H9 (cell line): Measurements from ENCODE around the gene CTSA. TPM values are rescaled to one million over a fixed set of nuclear protein-coding genes. Genes with fewer than 3 reads are reported as not detected.

Experiments
- DNase-seq: peaks from one replicate; pipeline ENCODE4 v3.0.0-alpha.2; 2017
- H2AFZ ChIP-seq: one replicate; pipeline ENCODE4 v1.6.1; 2013; ENCODE audit warnings: mild to moderate bottlenecking, low read length, control low read depth, moderate library complexity
- H2AK5ac ChIP-seq: 2 replicates; pipeline ENCODE4 v1.6.1; 2013; ENCODE audit warnings: low read length, control low read depth, mixed read lengths; ENCODE audit not compliant: insufficient read length
- H2BK120ac ChIP-seq: one replicate; pipeline ENCODE4 v1.6.1; 2013; ENCODE audit warnings: low read depth, mild to moderate bottlenecking, low read length, control low read depth, inconsistent platforms; ENCODE audit not compliant: poor library complexity, severe bottlenecking
- H2BK12ac ChIP-seq: 2 replicates; pipeline ENCODE4 v1.6.1; 2013; ENCODE audit warnings: low read length, control low read depth, mixed read lengths, low read depth; ENCODE audit not compliant: insufficient read length
- H2BK15ac ChIP-seq: 2 replicates; pipeline ENCODE4 v1.6.1; 2013; ENCODE audit warnings: low read depth, low read length, control low read depth
- H2BK20ac ChIP-seq: one replicate; pipeline ENCODE4 v1.6.1; 2013; ENCODE audit warnings: low read depth, mild to moderate bottlenecking, low read length, control low read depth, inconsistent platforms; ENCODE audit not compliant: poor library complexity, severe bottlenecking
- H2BK5ac ChIP-seq: 2 replicates; pipeline ENCODE4 v1.6.1; 2013; ENCODE audit warnings: low read length, control low read depth, mixed read lengths; ENCODE audit not compliant: insufficient read length
- H3K14ac ChIP-seq: 2 replicates; pipeline ENCODE4 v1.6.1; 2013; ENCODE audit warnings: low read length, control low read depth; ENCODE audit not compliant: insufficient read depth
- H3K18ac ChIP-seq: 2 replicates; pipeline ENCODE4 v1.6.1; 2013; ENCODE audit warnings: low read depth, mild to moderate bottlenecking, mixed read lengths, low read length, control low read depth; ENCODE audit not compliant: insufficient read length
- H3K23ac ChIP-seq: 2 replicates; pipeline ENCODE4 v1.6.1; 2013; ENCODE audit warnings: low read length, control low read depth, mixed read lengths, low read depth; ENCODE audit not compliant: insufficient read length
- H3K23me2 ChIP-seq: 2 replicates; pipeline ENCODE4 v1.6.1; 2013; ENCODE audit warnings: low read depth, mild to moderate bottlenecking, mixed read lengths, low read length, control low read depth; ENCODE audit not compliant: insufficient read length, poor library complexity, severe bottlenecking
- H3K27ac ChIP-seq: 2 replicates; pipeline ENCODE4 v1.5.1; 2013; ENCODE audit warnings: low read length, control low read depth, mixed read lengths, low read depth; ENCODE audit not compliant: insufficient read length
- H3K27me3 ChIP-seq: 2 replicates; pipeline ENCODE4 v1.6.1; 2013; ENCODE audit warnings: low read length, control low read depth, inconsistent platforms; ENCODE audit not compliant: insufficient read depth
- H3K4ac ChIP-seq: 2 replicates; pipeline ENCODE4 v1.6.1; 2013; ENCODE audit warnings: low read depth, mild to moderate bottlenecking, control low read depth, inconsistent platforms, low read length, moderate library complexity
- H3K4me1 ChIP-seq: 2 replicates; pipeline ENCODE4 v1.6.1; 2013; ENCODE audit warnings: low read length, control low read depth, inconsistent platforms; ENCODE audit not compliant: insufficient read depth
- H3K4me2 ChIP-seq: 2 replicates; pipeline ENCODE4 v1.6.1; 2013; ENCODE audit warnings: low read length, control low read depth, mixed read lengths; ENCODE audit not compliant: insufficient read length, insufficient read depth
- H3K56ac ChIP-seq: 2 replicates; pipeline ENCODE4 v1.6.1; 2013; ENCODE audit warnings: low read depth, mild to moderate bottlenecking, mixed read lengths, low read length, control low read depth; ENCODE audit not compliant: insufficient read length
- H3K79me1 ChIP-seq: 2 replicates; pipeline ENCODE4 v1.6.1; 2013; ENCODE audit warnings: low read depth, mild to moderate bottlenecking, moderate library complexity, low read length, control low read depth, inconsistent platforms; ENCODE audit not compliant: insufficient read depth, poor library complexity, severe bottlenecking
- H3K79me2 ChIP-seq: 2 replicates; pipeline ENCODE4 v1.6.1; 2013; ENCODE audit warnings: low read length, control low read depth, inconsistent platforms; ENCODE audit not compliant: insufficient read depth
- H3K9ac ChIP-seq: 2 replicates; pipeline ENCODE4 v1.6.1; 2013; ENCODE audit warnings: low read length, control low read depth, mixed read lengths; ENCODE audit not compliant: insufficient read length; ENCODE audit errors: extremely low read depth
- H3K9me3 ChIP-seq: one replicate; pipeline ENCODE4 v1.6.1; 2013; ENCODE audit warnings: low read depth, low read length, inconsistent platforms; ENCODE audit not compliant: control insufficient read depth
- H3T11ph ChIP-seq: one replicate; pipeline ENCODE4 v1.6.1; 2013; ENCODE audit warnings: mild to moderate bottlenecking, low read length, control low read depth, inconsistent platforms
- H4K20me1 ChIP-seq: one replicate; pipeline ENCODE4 v1.6.1; 2013; ENCODE audit not compliant: control insufficient read depth, insufficient read length, insufficient read depth
- H4K5ac ChIP-seq: 2 replicates; pipeline ENCODE4 v1.6.1; 2013; ENCODE audit warnings: low read depth, mild to moderate bottlenecking, mixed read lengths, low read length, control low read depth; ENCODE audit not compliant: insufficient read length
- H4K8ac ChIP-seq: replicated peaks from 2 replicates; pipeline ENCODE4 v1.6.1; 2013; ENCODE audit warnings: low read length, control low read depth, mixed read lengths, low read depth; ENCODE audit not compliant: insufficient read length
- H4K91ac ChIP-seq: 2 replicates; pipeline ENCODE4 v1.6.1; 2013; ENCODE audit warnings: low read depth, mild to moderate bottlenecking, moderate library complexity, mixed read lengths, low read length, control low read depth; ENCODE audit not compliant: insufficient read length
- H3K27ac Mint-ChIP-seq, 3 experiments: 2 replicates in 2 of 3; 3 replicates in 1 of 3; pipeline ENCODE4 v1.8.0; 2020 to 2021; ENCODE audit warnings: mixed read lengths in 3 of 3, mild to moderate bottlenecking in 1 of 3, moderate library complexity in 1 of 3
- H3K27me3 Mint-ChIP-seq: 2 replicates; pipeline ENCODE4 v1.8.0; 2021; ENCODE audit warnings: low read depth, mild to moderate bottlenecking, moderate library complexity, mixed read lengths
- H3K36me3 Mint-ChIP-seq, 3 experiments: 2 replicates in 2 of 3; 3 replicates in 1 of 3; pipeline ENCODE4 v1.8.0; 2020 to 2021; ENCODE audit warnings: low read depth in 3 of 3, mixed read lengths in 3 of 3; ENCODE audit not compliant: insufficient read depth in 1 of 3
- H3K4me1 Mint-ChIP-seq, 2 experiments: 2 replicates each; pipeline ENCODE4 v1.8.0; 2020; ENCODE audit warnings: mixed read lengths in 2 of 2
- H3K4me3 Mint-ChIP-seq, 2 experiments: 2 replicates in 1 of 2; 3 replicates in 1 of 2; pipeline ENCODE4 v1.8.0; 2020 to 2021; ENCODE audit warnings: mild to moderate bottlenecking in 2 of 2, mixed read lengths in 2 of 2, moderate library complexity in 1 of 2
- H3K9me3 Mint-ChIP-seq, 2 experiments: 2 replicates in 1 of 2; 3 replicates in 1 of 2; pipeline ENCODE4 v1.8.0; 2020; ENCODE audit warnings: mild to moderate bottlenecking in 2 of 2, mixed read lengths in 2 of 2, moderate library complexity in 1 of 2
- WGBS: extraction: QIAGEN DNeasy Blood & Tissue Kit; methylation state at CpG from one replicate; pipeline ENCODE4 v1.1.7; 2013; ENCODE audit warnings: missing lambda C conversion rate, low lambda C conversion rate, mixed read lengths; ENCODE audit not compliant: insufficient read length; ENCODE audit errors: extremely low coverage; 5-methylcytosine and 5-hydroxymethylcytosine counted together
- total RNA-seq: library from RNA; stranded (reverse); gene quantifications from 2 replicates; pipeline ENCODE4 v1.2.1, GENCODE V29; 2021
- TF ChIP-seq, protein P1 (sequence below): fragments of 200-600 bp; sonication (generic); conservative IDR thresholded peaks from 3 replicates; pipeline ENCODE4 v1.8.0; 2021; ENCODE audit warnings: antibody characterized with exemption, mild to moderate bottlenecking

CTSA gene
- total RNA-seq, 1 experiment from 2014 or later: 64.4 TPM

DNA sequence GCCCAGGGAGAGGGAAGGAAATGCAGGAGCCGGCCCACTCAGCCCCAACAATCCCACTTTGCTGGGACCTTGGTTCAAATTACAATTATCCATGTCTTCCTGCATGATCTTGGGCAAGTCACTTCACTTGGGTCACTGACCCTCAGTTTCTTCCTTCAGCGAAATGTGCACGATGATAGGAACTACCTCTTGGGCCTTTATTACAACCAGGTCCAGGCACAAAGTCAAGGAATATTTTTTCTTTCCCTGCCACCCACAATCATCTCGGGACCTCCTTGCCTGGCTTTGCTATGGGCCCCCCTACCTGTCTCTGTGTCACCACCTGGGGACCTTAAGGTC lies 21.2 kb downstream of the CTSA start:
- TF ChIP-seq, protein P1, sequence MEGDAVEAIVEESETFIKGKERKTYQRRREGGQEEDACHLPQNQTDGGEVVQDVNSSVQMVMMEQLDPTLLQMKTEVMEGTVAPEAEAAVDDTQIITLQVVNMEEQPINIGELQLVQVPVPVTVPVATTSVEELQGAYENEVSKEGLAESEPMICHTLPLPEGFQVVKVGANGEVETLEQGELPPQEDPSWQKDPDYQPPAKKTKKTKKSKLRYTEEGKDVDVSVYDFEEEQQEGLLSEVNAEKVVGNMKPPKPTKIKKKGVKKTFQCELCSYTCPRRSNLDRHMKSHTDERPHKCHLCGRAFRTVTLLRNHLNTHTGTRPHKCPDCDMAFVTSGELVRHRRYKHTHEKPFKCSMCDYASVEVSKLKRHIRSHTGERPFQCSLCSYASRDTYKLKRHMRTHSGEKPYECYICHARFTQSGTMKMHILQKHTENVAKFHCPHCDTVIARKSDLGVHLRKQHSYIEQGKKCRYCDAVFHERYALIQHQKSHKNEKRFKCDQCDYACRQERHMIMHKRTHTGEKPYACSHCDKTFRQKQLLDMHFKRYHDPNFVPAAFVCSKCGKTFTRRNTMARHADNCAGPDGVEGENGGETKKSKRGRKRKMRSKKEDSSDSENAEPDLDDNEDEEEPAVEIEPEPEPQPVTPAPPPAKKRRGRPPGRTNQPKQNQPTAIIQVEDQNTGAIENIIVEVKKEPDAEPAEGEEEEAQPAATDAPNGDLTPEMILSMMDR: no peak
- H2AFZ ChIP-seq: no peak overlapping the region

More for the DNA sequence above, 21.2 kb downstream of the CTSA start:
- Histone ChIP-seq H2AK5ac (no peak overlapping the region), H2BK20ac (no peak overlapping the region), H4K8ac (no peak overlapping the region), H3K14ac (no peak overlapping the region), H2BK12ac (no peak overlapping the region), H4K5ac (no peak overlapping the region), H3K18ac (peak overlapping the region; percentile 54), H3K23me2 (peaks cover 16% of the 10 kb centered on the region), H3K79me2 (no peaks in the 10 kb centered on the region), H3K9ac (no peak overlapping the region), H3K4ac (no peak overlapping the region), H2BK15ac (no peak overlapping the region), H4K20me1 (no peaks in the 10 kb centered on the region), H2BK120ac (no peak overlapping the region), H3K27ac (no peak overlapping the region), H3K79me1 (no peaks in the 10 kb centered on the region), H3K23ac (no peak overlapping the region), H3K4me1 (no peaks in the 10 kb centered on the region), H3T11ph (no peak overlapping the region), H3K56ac (no peak overlapping the region), H3K4me2 (peak overlapping the region; percentile 91), H3K9me3 (no peaks in the 10 kb centered on the region), H4K91ac (no peak overlapping the region), H3K27me3 (no peaks in the 10 kb centered on the region), H2BK5ac (no peak overlapping the region)
- Mint-ChIP-seq H3K4me1 (peaks cover 6 to 16% of the 10 kb centered on the region in 2 experiments), H3K4me3 (peak overlapping the region; percentile 81 to 92), H3K9me3 (no peaks in the 10 kb centered on the region), H3K27ac (no peak overlapping the region; a peak in 1 of 7 replicates), H3K36me3 (peaks cover 16 to 22% (median 22%) of the 10 kb centered on the region in 3 experiments; a peak in 6 of 7 replicates), H3K27me3 (no peaks in the 10 kb centered on the region)
- DNase-seq: no peak
- WGBS: no CpG with 5 or more reads among the region's 4 CpGs
